Muscle of back (tissue), 11 donors: ENCODE results near the gene CYB5A. TPM values are rescaled to one million over a fixed set of nuclear protein-coding genes. Genes with fewer than 3 reads are reported as not detected.

Experiments used
- DNase-seq, 3 donors: peaks; one replicate each; pipeline versions ENCODE4 v3.0.0 to v3.0.0-alpha.2; 2013
- polyA plus RNA-seq, 10 donors: library from polyadenylated mRNA; unstranded; fragments of 120-200 nt; gene quantifications; one replicate each; pipeline ENCODE4 v1.2.1, GENCODE V29; 2013; ENCODE audit not compliant: insufficient read length in 10 of 10

The CYB5A gene
- polyA plus RNA-seq, 10 donors = 23.6 to 44.4 (median 29.6) TPM

- DNase-seq = no peak
These were observed 41.6 kb downstream of the CYB5A start for GRCh38 chr18:74250131-74250530.

GRCh38 chr18:74249181-74249968, 42.4 kb downstream of the CYB5A start:
- DNase-seq = peak in 1 of 3 donors; percentile 7

- DNase-seq = no peak
These were observed 43.2 kb downstream of the CYB5A start for GRCh38 chr18:74248595-74248994.

- DNase-seq = no peak
These were observed 43.6 kb downstream of the CYB5A start for GRCh38 chr18:74248189-74248588.

GRCh38 chr18:74244554-74244953, 47.2 kb downstream of the CYB5A start:
- no peak for DNase-seq

GRCh38 chr18:74243127-74243526, 48.6 kb downstream of the CYB5A start:
- DNase-seq = no peak

- DNase-seq = no peak
These were observed 49.2 kb downstream of the CYB5A start for GRCh38 chr18:74242438-74243096.

GRCh38 chr18:74241970-74242369, 49.8 kb downstream of the CYB5A start:
- no peak for DNase-seq

- DNase-seq = no peak
These were observed 50.3 kb downstream of the CYB5A start for GRCh38 chr18:74241426-74241825.

- DNase-seq = no peak
These were observed 52.2 kb downstream of the CYB5A start for GRCh38 chr18:74239567-74239966.

- peak in 2 of 3 donors; percentile 21 to 41 for DNase-seq
These were observed 57.2 kb downstream of the CYB5A start for GRCh38 chr18:74234326-74235171.

GRCh38 chr18:74233933-74234325, 57.8 kb downstream of the CYB5A start:
- no peak for DNase-seq

- DNase-seq = no peak
These were observed 60.6 kb downstream of the CYB5A start for GRCh38 chr18:74230922-74231714.

GRCh38 chr18:74229891-74230290, 61.9 kb downstream of the CYB5A start:
- DNase-seq = no peak

GRCh38 chr18:74229005-74229404, 62.8 kb downstream of the CYB5A start:
- no peak for DNase-seq

GRCh38 chr18:74228312-74228711, 63.5 kb downstream of the CYB5A start:
- DNase-seq = no peak

- no peak for DNase-seq
These were observed 65.1 kb downstream of the CYB5A start for GRCh38 chr18:74226666-74227065.

GRCh38 chr18:74226156-74226555, 65.6 kb downstream of the CYB5A start:
- DNase-seq = no peak

- no peak for DNase-seq
These were observed 66.4 kb downstream of the CYB5A start for GRCh38 chr18:74225193-74225840.

- DNase-seq = no peak
These were observed 68.9 kb downstream of the CYB5A start for GRCh38 chr18:74222710-74223494.
